Activated naive CD8-positive, alpha-beta T cell treated with anti-CD3 and anti-CD28 coated beads, Interleukin-2, amount 10 ng/mL, durations not matched to agents 7 days and 5 days (primary cell): ENCODE data around the gene HYOU1. TPM values are rescaled to one million over a fixed set of nuclear protein-coding genes. Genes with fewer than 3 reads are reported as not detected.

Experiments
- ATAC-seq: fragments of 150-1000 bp; cut with Tn5 transposase; one replicate; pipeline ENCODE4 v1.10.0; 2021; ENCODE audit warnings: low read depth, moderate library complexity
- POLR2A ChIA-PET: fragments of 350-600 bp; sonication (Branson Sonifier 250); formaldehyde crosslinking; loops from one replicate; lab custom pipeline; 2021; ENCODE audit warnings: antibody characterized with exemption; lab: Charles Lee
- DNase-seq: peaks from one replicate; pipeline ENCODE4 v3.0.0; 2021
- H3K27ac Mint-ChIP-seq: one replicate; pipeline ENCODE4 v1.8.0; 2022; ENCODE audit warnings: mild to moderate bottlenecking, mixed read lengths
- H3K27me3 Mint-ChIP-seq: one replicate; pipeline ENCODE4 v1.8.0; 2022; ENCODE audit warnings: mild to moderate bottlenecking, moderate library complexity, mixed read lengths
- H3K36me3 Mint-ChIP-seq: one replicate; pipeline ENCODE4 v1.8.0; 2021; ENCODE audit warnings: mild to moderate bottlenecking, mixed read lengths
- H3K4me1 Mint-ChIP-seq: one replicate; pipeline ENCODE4 v1.8.0; 2021; ENCODE audit warnings: mixed read lengths
- H3K4me3 Mint-ChIP-seq: one replicate; pipeline ENCODE4 v1.8.0; 2022; ENCODE audit warnings: mild to moderate bottlenecking, moderate library complexity, mixed read lengths
- H3K9me3 Mint-ChIP-seq: one replicate; pipeline ENCODE4 v1.8.0; 2021; ENCODE audit warnings: mixed read lengths
- total RNA-seq, 2 experiments: library from RNA; stranded (reverse); gene quantifications; one replicate each; pipeline ENCODE4 v1.2.3, GENCODE V29; 2021

HYOU1 gene
- total RNA-seq, 2 experiments from 2014 or later, result 76.5 to 83.1 TPM

GRCh38 chr11:119030329-119031047 is 26.5 kb downstream of the HYOU1 start, which contains the start of gene SLC37A4:
Gene SLC37A4, minus strand, starts transcription at chr11:119030877.
- H3K27ac Mint-ChIP-seq, result peak within 1 kb of the TSS; percentile 68
- H3K4me1 Mint-ChIP-seq, result peaks cover 17% of the 10 kb centered on the region
- no peaks in the 10 kb centered on the region for H3K9me3 Mint-ChIP-seq
- peaks cover 5% of the 10 kb centered on the region for H3K36me3 Mint-ChIP-seq
- peak; percentile 99 for DNase-seq
- POLR2A ChIA-PET, result interaction anchor here (0.6 to 2.5 kb wide), 12 partner anchors 10 to 599 kb away, joined by 3 to 23 read pairs (median 4); partner anchors contain the start of genes CENATAC, RPS25, TRAPPC4 and VPS11
- no peaks in the 10 kb centered on the region for H3K27me3 Mint-ChIP-seq
- ATAC-seq, result peak; percentile 92
- peak within 1 kb of the TSS; percentile 79 for H3K4me3 Mint-ChIP-seq

GRCh38 chr11:119030029-119030328 is 27.0 kb downstream of the HYOU1 start:
- peaks cover 8% of the 10 kb centered on the region for H3K36me3 Mint-ChIP-seq
- peaks cover 22% of the 10 kb centered on the region for H3K4me1 Mint-ChIP-seq
- no peaks in the 10 kb centered on the region for H3K9me3 Mint-ChIP-seq
- DNase-seq (no peak), ATAC-seq (peak; percentile 6)
- POLR2A ChIA-PET, result interaction anchor here (0.6 to 2.5 kb wide), 10 partner anchors 12 to 598 kb away, joined by 3 to 23 read pairs (median 4); partner anchors contain the start of genes CENATAC, RPS25, TRAPPC4 and VPS11
- H3K27me3 Mint-ChIP-seq, result no peaks in the 10 kb centered on the region
- peak overlapping the region; percentile 68 for H3K27ac Mint-ChIP-seq
- peak overlapping the region; percentile 79 for H3K4me3 Mint-ChIP-seq

GRCh38 chr11:119029340-119030028 is 27.5 kb downstream of the HYOU1 start:
- Mint-ChIP-seq H3K4me3 (peak overlapping the region; percentile 79), H3K27ac (peak overlapping the region; percentile 68), H3K9me3 (no peaks in the 10 kb centered on the region), H3K27me3 (no peaks in the 10 kb centered on the region), H3K4me1 (peaks cover 26% of the 10 kb centered on the region), H3K36me3 (peaks cover 11% of the 10 kb centered on the region)
- POLR2A ChIA-PET, result interaction anchor here (0.5 to 2.5 kb wide), 8 partner anchors 12 to 425 kb away, joined by 3 to 23 read pairs (median 4); partner anchors contain the start of genes RPS25, TRAPPC4 and VPS11
- no peak for DNase-seq
- peak; percentile 1 for ATAC-seq

- no peaks in the 10 kb centered on the region for H3K9me3 Mint-ChIP-seq
- peak overlapping the region; percentile 79 for H3K4me3 Mint-ChIP-seq
- DNase-seq (no peak), ATAC-seq (no peak)
- H3K27ac Mint-ChIP-seq, result peak overlapping the region; percentile 68
- peaks cover 29% of the 10 kb centered on the region for H3K4me1 Mint-ChIP-seq
- H3K27me3 Mint-ChIP-seq, result no peaks in the 10 kb centered on the region
- peaks cover 14% of the 10 kb centered on the region for H3K36me3 Mint-ChIP-seq
- POLR2A ChIA-PET, result interaction anchor here (0.5 to 2.3 kb wide), 4 partner anchors 24 to 241 kb away, joined by 3 to 8 read pairs (median 4); partner anchors contain the start of gene VPS11
Observed at GRCh38 chr11:119029069-119029339, 28.0 kb downstream of the HYOU1 start.

- H3K27me3 Mint-ChIP-seq, result no peaks in the 10 kb centered on the region
- ATAC-seq (no peak), DNase-seq (no peak)
- H3K27ac Mint-ChIP-seq, result no peak overlapping the region
- H3K4me3 Mint-ChIP-seq, result no peak overlapping the region
- POLR2A ChIA-PET, result no interaction called here
- peaks cover 32% of the 10 kb centered on the region for H3K4me1 Mint-ChIP-seq
- H3K9me3 Mint-ChIP-seq, result no peaks in the 10 kb centered on the region
- H3K36me3 Mint-ChIP-seq, result peaks cover 15% of the 10 kb centered on the region
Observed at GRCh38 chr11:119028346-119029068, 28.5 kb downstream of the HYOU1 start.

- Mint-ChIP-seq H3K27ac (no peak overlapping the region), H3K9me3 (no peaks in the 10 kb centered on the region), H3K27me3 (no peaks in the 10 kb centered on the region), H3K36me3 (peaks cover 20% of the 10 kb centered on the region), H3K4me1 (peaks cover 34% of the 10 kb centered on the region), H3K4me3 (no peak overlapping the region)
- no peak for DNase-seq
- no peak for ATAC-seq
- POLR2A ChIA-PET, result interaction anchor here (0.6 kb wide), 1 partner anchor 25 kb away, joined by 5 read pairs; no protein-coding TSS in a partner anchor
Observed at GRCh38 chr11:119027561-119028345, 29.3 kb downstream of the HYOU1 start.

- Mint-ChIP-seq H3K4me1 (peaks cover 34% of the 10 kb centered on the region), H3K27ac (peak overlapping the region; percentile 57), H3K27me3 (no peaks in the 10 kb centered on the region), H3K4me3 (no peak overlapping the region), H3K9me3 (no peaks in the 10 kb centered on the region), H3K36me3 (peaks cover 22% of the 10 kb centered on the region)
- DNase-seq (no peak), ATAC-seq (no peak)
- POLR2A ChIA-PET, result interaction anchor here (1.6 kb wide), 1 partner anchor 9 kb away, joined by 4 read pairs; the partner anchor contains the start of gene RPS25
Observed at GRCh38 chr11:119026970-119027369, 30.0 kb downstream of the HYOU1 start.

- H3K27ac Mint-ChIP-seq, result no peak overlapping the region
- POLR2A ChIA-PET, result interaction anchor here (1.6 kb wide), 1 partner anchor 8 kb away, joined by 4 read pairs; the partner anchor contains the start of gene RPS25
- no peaks in the 10 kb centered on the region for H3K27me3 Mint-ChIP-seq
- peaks cover 38% of the 10 kb centered on the region for H3K4me1 Mint-ChIP-seq
- DNase-seq, result no peak
- peaks cover 25% of the 10 kb centered on the region for H3K36me3 Mint-ChIP-seq
- no peaks in the 10 kb centered on the region for H3K9me3 Mint-ChIP-seq
- ATAC-seq, result no peak
- H3K4me3 Mint-ChIP-seq, result no peak overlapping the region
Observed at GRCh38 chr11:119025978-119026766, 30.8 kb downstream of the HYOU1 start.

GRCh38 chr11:119025541-119025940 is 31.5 kb downstream of the HYOU1 start:
- Mint-ChIP-seq H3K27me3 (no peaks in the 10 kb centered on the region), H3K4me1 (peaks cover 38% of the 10 kb centered on the region), H3K36me3 (peaks cover 25% of the 10 kb centered on the region), H3K4me3 (no peak overlapping the region), H3K27ac (no peak overlapping the region), H3K9me3 (no peaks in the 10 kb centered on the region)
- DNase-seq, result no peak
- ATAC-seq, result no peak
- POLR2A ChIA-PET, result interaction anchor here (1.9 kb wide), 1 partner anchor 10 kb away, joined by 4 read pairs; no protein-coding TSS in a partner anchor

GRCh38 chr11:119025099-119025473 is 31.9 kb downstream of the HYOU1 start:
- DNase-seq (no peak), ATAC-seq (no peak)
- Mint-ChIP-seq H3K27ac (no peak overlapping the region), H3K9me3 (no peaks in the 10 kb centered on the region), H3K36me3 (peaks cover 26% of the 10 kb centered on the region), H3K27me3 (no peaks in the 10 kb centered on the region), H3K4me1 (peaks cover 39% of the 10 kb centered on the region), H3K4me3 (no peak overlapping the region)
- POLR2A ChIA-PET, result interaction anchor here (1.9 kb wide), 1 partner anchor 10 kb away, joined by 4 read pairs; no protein-coding TSS in a partner anchor

- ATAC-seq (no peak), DNase-seq (no peak)
- Mint-ChIP-seq H3K9me3 (no peaks in the 10 kb centered on the region), H3K4me1 (peaks cover 40% of the 10 kb centered on the region), H3K36me3 (peaks cover 28% of the 10 kb centered on the region), H3K27me3 (no peaks in the 10 kb centered on the region), H3K27ac (peak overlapping the region; percentile 80), H3K4me3 (no peak overlapping the region)
- POLR2A ChIA-PET, result interaction anchor here (1.9 kb wide), 1 partner anchor 9 kb away, joined by 4 read pairs; no protein-coding TSS in a partner anchor
Observed at GRCh38 chr11:119024430-119025098, 32.4 kb downstream of the HYOU1 start.
